Duodenal mucosa (tissue), 2 donors: ENCODE data around the gene SNED1.

Experiments
- H3K27ac ChIP-seq: one replicate; pipeline ENCODE4 v1.7.0; 2013; ENCODE audit warnings: low read depth, low read length
- H3K27me3 ChIP-seq, 2 donors: one replicate each; pipeline ENCODE4 v1.7.0; 2013; ENCODE audit warnings: low read length in 2 of 2, control low read depth in 1 of 2; ENCODE audit not compliant: insufficient read depth in 2 of 2, control insufficient read depth in 1 of 2
- H3K36me3 ChIP-seq, 2 donors: one replicate each; pipeline ENCODE4 v1.7.0; 2013; ENCODE audit warnings: low read length in 2 of 2, control low read depth in 1 of 2; ENCODE audit not compliant: insufficient read depth in 2 of 2, control insufficient read depth in 1 of 2
- H3K4me1 ChIP-seq, 2 donors: one replicate each; pipeline ENCODE4 v1.7.0; 2013; ENCODE audit warnings: low read length in 2 of 2, control low read depth in 1 of 2; ENCODE audit not compliant: insufficient read depth in 2 of 2, control insufficient read depth in 1 of 2
- H3K4me3 ChIP-seq, 2 donors: one replicate each; pipeline ENCODE4 v1.7.0; 2013; ENCODE audit warnings: low read length in 2 of 2, low read depth in 1 of 2
- H3K9ac ChIP-seq, 2 donors: one replicate each; pipeline ENCODE4 v1.7.0; 2013; ENCODE audit warnings: low read length in 2 of 2, low read depth in 1 of 2
- H3K9me3 ChIP-seq, 2 donors: one replicate each; pipeline ENCODE4 v1.7.0; 2013; ENCODE audit warnings: low read length in 2 of 2, control low read depth in 1 of 2; ENCODE audit not compliant: control insufficient read depth in 1 of 2

The SNED1 gene

DNA sequence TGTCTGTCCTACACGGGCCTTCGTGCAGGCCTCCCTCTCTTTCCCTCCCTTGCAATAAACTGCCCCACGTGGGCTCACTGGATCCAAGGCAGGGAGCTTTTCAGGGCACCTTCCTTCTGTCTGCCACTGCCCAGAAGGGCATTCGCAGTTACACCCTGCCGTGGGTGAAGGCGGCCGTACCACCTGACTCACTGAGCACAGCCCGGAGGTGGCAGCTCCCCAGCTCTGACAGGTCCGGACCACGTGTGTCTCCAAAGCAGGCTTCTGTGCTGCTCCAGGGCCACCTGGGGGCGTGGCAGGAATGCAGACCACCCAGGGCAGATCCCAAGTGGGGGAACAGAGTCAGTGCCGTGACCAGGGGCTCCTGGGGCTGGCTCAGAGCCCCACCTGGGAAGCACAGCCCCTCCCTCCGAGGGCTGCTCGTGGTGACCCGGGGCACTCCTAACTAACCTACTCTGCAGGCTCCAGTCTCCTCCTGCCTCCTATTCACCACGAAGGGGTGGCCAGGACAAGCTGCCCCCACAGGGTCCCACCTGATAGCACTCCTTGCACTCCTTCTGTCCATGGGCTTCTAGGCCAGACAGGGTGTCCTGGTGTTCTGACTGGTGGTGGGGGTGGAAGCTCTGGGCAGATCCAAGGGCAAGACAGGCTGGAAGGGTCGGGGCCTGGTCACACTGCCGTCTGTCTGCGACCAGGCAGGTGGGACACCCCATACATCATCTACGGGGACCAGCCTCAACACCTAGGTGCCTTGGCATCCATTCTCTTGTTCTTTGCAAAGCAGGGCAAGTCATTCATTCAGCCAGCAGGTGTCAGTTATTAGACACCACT lies 9.7 kb downstream of the SNED1 start:
- Histone ChIP-seq H3K9ac (no peak overlapping the region), H3K4me1 (peaks cover 18% of the 10 kb centered on the region in 2 donors), H3K9me3 (peaks cover 12 to 20% of the 10 kb centered on the region in 2 donors), H3K27ac (no peak overlapping the region), H3K36me3 (peaks cover 0 to 9% of the 10 kb centered on the region in 2 donors), H3K4me3 (no peak overlapping the region), H3K27me3 (no peaks in the 10 kb centered on the region)

DNA sequence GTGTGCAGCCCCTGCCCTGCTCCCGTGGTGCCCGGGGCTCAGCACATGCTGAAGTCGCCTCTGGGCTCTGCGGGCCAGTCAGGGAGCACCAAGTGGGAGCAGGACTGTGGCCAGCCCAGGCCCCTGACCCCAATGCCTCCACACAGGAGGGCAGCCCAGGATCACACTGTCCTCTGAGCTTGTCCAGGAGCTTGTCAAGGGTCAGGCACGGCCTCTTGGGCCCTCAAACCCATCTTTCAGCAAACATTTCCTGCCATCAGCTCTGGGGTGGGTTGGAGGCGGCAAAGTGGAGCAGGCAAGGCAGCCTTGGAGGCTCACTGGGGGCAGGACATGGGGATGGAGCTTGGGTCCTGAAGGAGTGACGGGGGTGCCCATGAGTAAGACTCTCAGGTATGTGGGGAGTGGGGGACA lies 10.3 kb downstream of the SNED1 start:
- H3K27ac ChIP-seq: no peak overlapping the region
- H3K4me3 ChIP-seq: no peak overlapping the region
- no peaks in the 10 kb centered on the region for H3K27me3 ChIP-seq
- peaks cover 0 to 3% of the 10 kb centered on the region in 2 donors for H3K36me3 ChIP-seq
- H3K9me3 ChIP-seq: peaks cover 6 to 14% of the 10 kb centered on the region in 2 donors
- peaks cover 18% of the 10 kb centered on the region in 2 donors for H3K4me1 ChIP-seq
- H3K9ac ChIP-seq: no peak overlapping the region

DNA sequence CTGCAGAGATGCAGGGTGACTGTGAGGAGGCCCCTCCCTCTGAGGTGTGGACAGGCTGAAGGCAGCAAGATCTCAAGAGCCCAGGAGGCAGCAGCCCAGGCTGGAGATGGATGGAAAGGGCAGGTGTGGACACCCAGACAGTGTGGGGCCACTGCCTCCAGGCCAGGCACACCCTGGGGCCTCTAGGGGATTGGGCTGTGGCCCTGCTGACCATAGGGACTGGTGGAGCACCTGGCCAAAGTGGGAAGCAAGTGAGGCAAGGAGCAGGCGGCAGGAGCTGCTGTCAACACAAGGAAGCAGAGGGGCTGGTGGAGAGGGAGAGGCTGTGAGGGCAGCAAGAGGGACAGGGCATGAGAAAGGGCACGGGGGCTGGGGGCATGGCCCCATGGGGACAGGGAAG lies 10.8 kb downstream of the SNED1 start:
- peaks cover 18% of the 10 kb centered on the region in 2 donors for H3K4me1 ChIP-seq
- peak overlapping the region in 1 of 2 donors; percentile 59 for H3K4me3 ChIP-seq
- no peak overlapping the region for H3K9ac ChIP-seq
- H3K27ac ChIP-seq: peak overlapping the region; percentile 5
- peaks cover 1 to 9% of the 10 kb centered on the region in 2 donors for H3K9me3 ChIP-seq
- no peaks in the 10 kb centered on the region for H3K27me3 ChIP-seq
- no peaks in the 10 kb centered on the region for H3K36me3 ChIP-seq

- H3K4me1 ChIP-seq: peaks cover 18% of the 10 kb centered on the region in 2 donors
- no peaks in the 10 kb centered on the region for H3K27me3 ChIP-seq
- H3K27ac ChIP-seq: peak overlapping the region; percentile 42
- peak overlapping the region; percentile 50 to 59 for H3K4me3 ChIP-seq
- peak overlapping the region in 1 of 2 donors; percentile 12 for H3K9ac ChIP-seq
- H3K9me3 ChIP-seq: peaks cover 1 to 5% of the 10 kb centered on the region in 2 donors
- H3K36me3 ChIP-seq: no peaks in the 10 kb centered on the region
Observed at GRCh38 chr2:241009601-241010530, 11.4 kb downstream of the SNED1 start.

DNA sequence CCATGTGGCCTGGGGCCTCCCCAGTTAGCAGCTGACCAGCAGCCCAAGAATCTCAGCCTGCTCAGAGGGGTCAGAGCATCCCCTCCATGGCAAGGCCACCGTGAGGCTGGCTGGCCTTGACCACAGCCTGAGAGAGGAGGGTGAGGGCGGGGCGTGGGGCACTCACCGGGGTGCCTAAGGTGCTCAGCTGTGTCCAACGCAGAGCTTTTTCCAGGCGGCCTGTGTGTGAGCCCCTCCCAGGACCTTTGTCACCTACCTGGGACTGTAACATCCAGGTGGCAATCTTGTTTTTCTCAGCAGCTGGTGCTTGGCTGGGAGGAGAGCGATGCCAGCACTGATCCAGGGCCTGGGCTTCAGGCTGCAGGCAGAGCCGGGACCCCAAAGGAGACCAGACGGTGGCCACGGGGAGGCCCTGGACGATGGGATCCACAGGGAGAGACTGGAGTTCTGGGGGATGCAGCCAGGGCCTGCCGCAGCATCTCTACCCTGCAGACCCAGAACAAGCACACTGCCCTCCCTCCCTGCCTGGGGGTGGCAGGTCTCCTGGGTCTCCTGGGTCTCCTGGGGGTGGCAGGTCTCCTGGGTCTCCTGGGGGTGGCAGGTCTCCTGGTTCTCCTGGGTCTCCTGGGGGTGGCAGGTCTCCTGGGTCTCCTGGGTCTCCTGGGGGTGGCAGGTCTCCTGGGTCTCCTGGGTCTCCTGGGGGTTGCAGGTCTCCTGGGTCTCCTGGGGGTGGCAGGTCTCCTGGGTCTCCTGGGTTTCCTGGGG lies 12.3 kb downstream of the SNED1 start:
- no peaks in the 10 kb centered on the region for H3K27me3 ChIP-seq
- H3K4me3 ChIP-seq: peak overlapping the region; percentile 50 to 59
- peak overlapping the region in 1 of 2 donors; percentile 12 for H3K9ac ChIP-seq
- H3K4me1 ChIP-seq: peaks cover 18% of the 10 kb centered on the region in 2 donors
- H3K9me3 ChIP-seq: no peaks in the 10 kb centered on the region
- no peaks in the 10 kb centered on the region for H3K36me3 ChIP-seq
- H3K27ac ChIP-seq: peak overlapping the region; percentile 42

DNA sequence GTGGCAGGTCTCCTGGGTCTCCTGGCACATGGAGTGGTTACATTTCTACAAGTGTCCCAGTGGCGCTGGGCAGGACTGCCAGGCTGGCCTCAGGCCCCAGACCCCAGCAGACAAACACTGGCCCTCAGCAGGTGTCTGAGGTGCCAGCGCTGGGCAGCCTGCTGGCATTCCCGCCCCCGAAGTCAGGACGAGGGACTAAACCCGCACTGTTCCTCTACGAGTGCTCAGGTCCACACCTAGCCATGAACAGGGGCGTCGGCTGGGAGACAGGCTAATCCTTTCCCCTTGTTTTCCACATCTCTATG lies 12.8 kb downstream of the SNED1 start:
- H3K9me3 ChIP-seq: no peaks in the 10 kb centered on the region
- no peaks in the 10 kb centered on the region for H3K36me3 ChIP-seq
- H3K4me1 ChIP-seq: peaks cover 18% of the 10 kb centered on the region in 2 donors
- H3K27ac ChIP-seq: no peak overlapping the region
- H3K27me3 ChIP-seq: no peaks in the 10 kb centered on the region
- no peak overlapping the region for H3K4me3 ChIP-seq
- no peak overlapping the region for H3K9ac ChIP-seq

DNA sequence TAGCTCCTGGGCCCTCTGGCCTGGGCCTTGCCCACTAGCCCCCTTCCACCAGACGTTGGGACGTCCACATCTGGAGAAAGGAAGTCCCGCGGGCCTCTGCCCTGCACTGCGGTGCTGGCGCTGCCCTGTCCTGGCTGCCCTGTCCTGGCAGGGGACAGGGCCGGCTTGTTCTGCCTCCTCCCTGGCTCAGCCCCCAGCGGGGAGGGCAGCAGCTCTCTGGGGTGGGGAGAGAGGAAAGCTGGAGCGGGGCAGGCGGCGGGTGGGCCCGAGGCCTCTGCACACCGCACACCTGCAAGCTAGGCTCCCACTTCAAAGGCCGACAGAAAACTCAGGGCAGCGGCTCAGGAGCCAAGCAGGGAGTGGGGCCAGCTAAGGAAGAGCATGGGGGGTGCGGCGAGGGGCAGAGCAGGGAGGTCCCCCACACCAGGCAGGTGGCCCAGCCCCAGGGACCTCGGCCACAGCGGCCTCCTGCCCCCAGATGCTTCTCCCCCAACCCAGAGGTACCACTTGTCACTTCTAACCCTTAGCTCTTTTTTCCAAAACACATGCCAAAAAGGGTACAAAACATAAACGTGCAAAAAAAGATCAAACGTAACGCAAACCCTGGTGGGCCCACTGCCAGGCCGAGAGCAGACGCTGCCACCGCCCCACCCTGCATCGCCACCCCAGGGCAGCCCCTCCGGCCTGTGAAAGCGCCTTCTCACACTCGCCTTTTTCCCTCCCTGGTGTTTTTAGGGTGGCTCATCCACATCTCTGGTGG lies 13.5 kb downstream of the SNED1 start:
- H3K4me1 ChIP-seq: peaks cover 18% of the 10 kb centered on the region in 2 donors
- H3K27ac ChIP-seq: no peak overlapping the region
- no peaks in the 10 kb centered on the region for H3K9me3 ChIP-seq
- no peaks in the 10 kb centered on the region for H3K27me3 ChIP-seq
- no peaks in the 10 kb centered on the region for H3K36me3 ChIP-seq
- H3K9ac ChIP-seq: no peak overlapping the region
- H3K4me3 ChIP-seq: no peak overlapping the region

DNA sequence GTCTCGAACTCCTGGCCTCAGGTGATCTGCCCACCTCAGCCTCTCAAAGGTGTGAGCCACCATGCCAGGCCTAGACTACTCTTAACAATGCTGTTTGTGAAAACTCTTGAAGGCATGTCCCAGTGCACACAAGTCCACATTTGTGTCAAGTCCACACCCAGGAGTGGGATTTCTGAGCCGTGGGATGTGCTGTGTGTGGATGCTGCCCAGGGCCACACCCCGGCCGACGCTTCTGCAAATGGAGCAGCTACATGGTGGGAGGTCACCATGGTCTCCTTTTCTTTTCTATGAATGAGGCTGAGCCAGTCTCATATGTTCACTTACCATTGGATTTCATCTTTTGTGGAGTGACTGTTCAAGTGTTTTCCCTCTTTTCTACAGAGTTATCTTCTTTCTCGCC lies 15.8 kb downstream of the SNED1 start:
- H3K4me1 ChIP-seq: peaks cover 14 to 16% of the 10 kb centered on the region in 2 donors
- H3K9ac ChIP-seq: no peak overlapping the region
- no peaks in the 10 kb centered on the region for H3K27me3 ChIP-seq
- H3K36me3 ChIP-seq: no peaks in the 10 kb centered on the region
- H3K27ac ChIP-seq: no peak overlapping the region
- H3K9me3 ChIP-seq: no peaks in the 10 kb centered on the region
- H3K4me3 ChIP-seq: no peak overlapping the region

DNA sequence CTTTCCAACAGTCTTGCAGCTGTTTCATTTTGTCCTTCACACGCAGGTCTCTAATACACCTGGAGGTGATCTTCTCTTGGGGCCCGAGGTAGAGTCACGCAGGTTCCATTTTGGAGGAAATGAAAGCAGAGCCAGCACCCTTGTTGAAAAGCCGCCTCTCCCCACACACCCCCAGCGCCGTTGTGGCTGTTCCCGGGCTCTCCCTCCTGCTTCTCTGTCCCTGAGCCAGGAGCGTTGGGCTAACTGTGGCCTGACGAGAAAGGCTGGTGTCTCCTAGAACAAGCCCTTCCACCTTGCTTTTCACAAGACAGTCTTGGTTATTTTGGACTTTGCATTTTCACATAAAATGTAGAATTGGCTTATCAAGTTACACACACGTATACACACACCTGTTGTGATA lies 16.3 kb downstream of the SNED1 start:
- peaks cover 9 to 11% of the 10 kb centered on the region in 2 donors for H3K4me1 ChIP-seq
- H3K9ac ChIP-seq: no peak overlapping the region
- no peaks in the 10 kb centered on the region for H3K27me3 ChIP-seq
- no peaks in the 10 kb centered on the region for H3K36me3 ChIP-seq
- no peak overlapping the region for H3K4me3 ChIP-seq
- no peak overlapping the region for H3K27ac ChIP-seq
- H3K9me3 ChIP-seq: no peaks in the 10 kb centered on the region
